ENCODE results near the gene DDIT3. TPM values are rescaled to one million over a fixed set of nuclear protein-coding genes. Genes with fewer than 3 reads are reported as not detected.

The DDIT3 gene
- total and polyA plus RNA-seq, 2 of the 13 experiments (the other 11 are each of a cell fraction or from before 2014, with no cell fraction given): 27.5 to 48.7 TPM

- no peak for TF ChIP-seq ZNF407 (CRISPR knock-in tag; IDR thresholded peaks at IDR 0.05; ENCODE audit: not compliant biosample characterization)
- TF ChIP-seq RBAK (CRISPR knock-in tag; IDR thresholded peaks at IDR 0.05): no peak
- no peak for TF ChIP-seq ARHGAP35 (CRISPR knock-in tag; IDR thresholded peaks at IDR 0.05; ENCODE audit: borderline replicate concordance)
- peak; percentile 53 for TF ChIP-seq YY1 (IDR thresholded peaks at IDR 0.05; ENCODE audit: insufficient read depth, insufficient replicate concordance, low read depth, low read length)
- peak; percentile 45; the same call in 1 of the 2 replicates for TF ChIP-seq CCDC6 (CRISPR knock-in tag; IDR thresholded peaks at IDR 0.05)
- TF ChIP-seq ZNF792 (CRISPR knock-in tag; IDR thresholded peaks at IDR 0.05): peak; percentile 26; the same call in 1 of the 2 replicates
- TF ChIP-seq ZNF12 (CRISPR knock-in tag; IDR thresholded peaks at IDR 0.05): peak; percentile 54
- no peak for TF ChIP-seq SOX6 (IDR thresholded peaks at IDR 0.05)
- TF ChIP-seq SOX6 (CRISPR knock-in tag; IDR thresholded peaks at IDR 0.05): peak; percentile 85
- no peak for TF ChIP-seq CREB1 (IDR thresholded peaks at IDR 0.05)
- peak; percentile 37; the same call in 1 of the 2 replicates for TF ChIP-seq CREB1 (CRISPR knock-in tag; IDR thresholded peaks at IDR 0.05)
- peak; percentile 98; the same call in 1 of the 2 replicates for TF ChIP-seq MEIS1 (CRISPR knock-in tag; IDR thresholded peaks at IDR 0.05; ENCODE audit: borderline replicate concordance)
- peak; percentile 49; the same call in 1 of the 2 replicates for TF ChIP-seq MYPOP (CRISPR knock-in tag; IDR thresholded peaks at IDR 0.05)
- peak; percentile 93 to 98 for TF ChIP-seq NR2F1 (CRISPR knock-in tag; IDR thresholded peaks at IDR 0.05)
- peak; percentile 54 for TF ChIP-seq DMAP1 (CRISPR knock-in tag; IDR thresholded peaks at IDR 0.05)
- peak; percentile 29; the same call in 1 of the 2 replicates for TF ChIP-seq PRDM10 (CRISPR knock-in tag; IDR thresholded peaks at IDR 0.05; ENCODE audit: low read depth)
Measured at GRCh38 chr12:57522011-57522886, 1.9 kb upstream of the DDIT3 start, which contains the start of gene MBD6 (continued).

Data from HepG2 (cell line).